NK-92 (cell line): ENCODE measurements around the gene RUNX3.
"Not testable (repeated sequence)": the region's sequence is repeated elsewhere in the genome, so short reads cannot be mapped to it uniquely, and the experiment has no call there.

Source experiments
- DNase-seq: peaks from one replicate; lab custom pipeline; 2025; ENCODE audit not compliant: unreplicated experiment; lab: John Stamatoyannopoulos, UW

The RUNX3 gene

DNA sequence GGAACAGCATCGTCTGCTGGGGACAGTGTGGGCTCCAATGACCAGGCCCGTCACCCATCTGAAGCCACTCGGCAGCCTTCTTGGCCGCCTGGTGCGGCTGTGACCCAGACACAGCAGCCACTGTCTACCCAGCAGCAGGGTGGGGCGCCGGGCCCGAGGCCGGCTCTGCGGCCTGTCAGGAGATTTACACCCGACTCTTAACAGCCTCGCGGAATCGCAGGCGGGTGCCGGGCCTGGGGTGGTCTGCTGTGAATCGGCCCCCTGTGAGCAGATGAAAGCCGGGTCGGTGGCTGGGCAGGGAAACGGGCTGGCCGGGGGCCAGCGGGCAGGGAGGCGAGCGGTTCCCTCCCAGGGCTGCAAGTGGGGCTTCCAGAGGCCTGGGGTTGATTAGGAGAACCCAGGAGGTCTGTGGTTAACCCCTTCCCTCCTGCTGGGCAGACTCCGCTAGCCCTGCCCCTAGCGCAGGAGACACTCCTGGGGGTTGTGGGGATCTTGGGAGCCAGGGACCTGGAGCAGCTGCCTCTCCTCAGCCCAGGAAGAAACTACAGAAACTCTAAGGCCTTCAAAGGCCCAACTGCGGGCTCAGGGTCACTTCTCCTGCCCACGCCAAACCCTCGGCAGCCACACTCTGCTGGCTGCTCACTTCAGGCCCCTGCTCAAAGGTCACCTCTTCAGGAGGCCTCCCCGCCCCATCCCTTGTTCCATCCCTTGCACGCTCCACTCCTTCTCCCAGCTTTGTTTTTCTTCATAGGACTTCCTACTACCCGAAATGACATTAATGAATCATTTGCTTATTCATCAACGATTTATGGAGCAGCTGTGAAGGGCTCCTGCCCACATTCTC, 15.6 kb downstream of the RUNX3 start:
- no peak for DNase-seq

DNA sequence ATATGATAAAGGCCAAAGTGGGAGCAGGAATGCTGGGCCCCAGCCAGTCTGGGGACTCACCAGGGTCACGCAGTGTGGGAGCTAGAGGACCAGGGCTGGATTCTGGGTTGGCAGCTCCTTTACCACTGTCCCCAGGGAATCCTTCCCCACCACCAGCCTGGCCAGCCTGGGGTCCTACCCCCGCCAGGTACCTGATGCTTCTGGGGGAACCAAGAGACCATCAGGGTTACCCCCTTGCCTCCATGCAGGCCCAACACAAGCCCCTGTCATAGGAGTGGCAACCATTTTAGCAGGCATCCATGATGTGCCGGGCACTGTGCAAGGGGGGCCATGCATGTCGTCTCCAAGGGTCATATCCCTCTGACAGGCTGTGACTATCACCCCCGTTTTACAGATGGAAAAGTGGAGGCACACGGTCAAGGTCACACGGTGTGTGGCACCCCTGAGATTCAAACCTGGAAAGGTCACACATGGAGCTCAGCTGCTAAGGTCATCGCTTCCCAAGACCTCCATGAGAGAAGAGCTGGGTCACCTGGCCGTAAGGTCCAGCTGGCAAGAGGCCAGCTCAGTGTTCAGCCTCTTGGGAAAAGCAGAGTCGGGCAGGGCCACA, 16.4 kb downstream of the RUNX3 start:
- no peak for DNase-seq

DNA sequence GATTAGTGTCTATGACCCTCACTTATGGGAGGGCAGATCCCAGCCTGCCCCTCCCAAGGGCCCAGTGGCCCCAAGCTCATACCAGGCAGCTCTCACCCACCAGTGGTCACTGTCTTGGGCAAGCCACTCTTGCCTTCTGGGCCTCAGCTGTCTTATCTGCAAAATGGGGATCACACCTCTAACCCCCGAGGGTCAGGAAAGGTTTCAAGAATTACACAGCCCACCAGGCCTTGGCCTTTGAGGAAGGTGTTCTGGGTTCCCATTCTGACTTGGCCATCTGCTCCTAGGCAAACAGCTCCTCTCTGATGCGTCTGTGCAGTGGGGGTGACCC, 16.8 kb downstream of the RUNX3 start:
- no peak for DNase-seq

DNA sequence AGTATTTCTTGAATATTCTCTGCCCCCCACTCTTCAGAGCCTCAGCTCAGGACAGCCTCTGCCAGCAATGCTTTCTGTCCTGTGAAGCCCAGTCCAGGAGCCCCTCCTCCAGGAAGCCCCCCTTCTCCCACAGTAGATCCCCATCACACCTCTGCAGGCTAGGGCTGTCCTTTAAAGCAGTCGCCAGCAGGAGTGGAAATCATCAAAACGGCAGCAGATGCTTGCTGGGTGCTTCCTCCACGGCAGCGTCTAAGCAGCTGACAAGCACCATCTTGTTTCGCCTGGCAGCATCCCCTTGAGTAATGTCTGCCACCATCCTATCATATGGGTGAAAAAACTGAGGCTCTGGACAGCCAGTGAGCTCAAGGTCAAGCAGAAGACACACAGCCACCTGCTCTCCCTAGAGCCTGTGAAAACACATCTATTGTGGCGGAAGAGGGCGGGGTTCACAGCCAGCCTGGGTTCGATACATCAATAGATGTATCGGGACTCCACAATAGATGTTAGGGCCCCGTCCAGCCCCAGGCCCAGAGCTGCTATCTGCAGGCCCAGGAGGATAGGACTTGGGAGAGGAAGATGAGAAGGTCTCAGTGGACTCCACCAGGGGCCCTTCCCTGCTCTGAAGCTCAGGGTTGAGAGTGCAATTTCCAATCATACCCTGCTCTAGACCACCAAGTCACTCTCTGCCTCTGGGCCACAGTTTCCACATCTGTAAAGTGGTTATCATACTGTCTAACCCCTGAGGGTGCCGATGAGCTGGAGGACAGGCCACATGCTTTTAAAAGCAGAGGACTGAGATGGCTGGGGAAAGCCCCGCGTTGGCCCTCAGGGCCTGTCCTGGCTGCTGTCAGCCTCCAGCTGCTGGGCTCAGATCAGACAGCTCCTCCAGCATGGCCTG, 17.5 kb downstream of the RUNX3 start:
- no peak for DNase-seq

DNA sequence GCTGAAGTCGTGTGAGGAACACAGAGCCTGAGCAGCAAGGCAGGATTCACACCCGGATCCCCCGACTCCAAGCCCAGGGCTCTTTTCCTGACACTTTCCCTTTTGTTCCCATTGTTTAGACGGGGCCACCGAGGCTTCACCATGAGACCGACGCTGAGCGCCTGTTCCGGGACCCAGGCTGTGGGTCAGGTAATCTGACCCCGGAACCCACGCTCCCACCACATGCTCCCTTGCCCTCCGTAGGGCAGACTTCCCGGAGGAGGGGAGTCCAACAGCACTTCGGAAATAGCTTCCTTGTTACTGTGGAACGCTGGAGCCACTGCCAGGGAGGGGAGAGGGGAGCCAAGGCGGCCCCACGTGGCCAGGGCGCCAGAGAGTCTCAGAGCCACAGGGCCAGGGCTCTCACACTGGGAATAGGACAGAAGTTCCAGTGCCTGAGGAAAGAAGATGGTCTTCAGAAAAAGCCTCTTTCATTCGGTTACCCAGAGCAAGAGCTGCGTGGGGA, 18.4 kb downstream of the RUNX3 start:
- no peak for DNase-seq

DNA sequence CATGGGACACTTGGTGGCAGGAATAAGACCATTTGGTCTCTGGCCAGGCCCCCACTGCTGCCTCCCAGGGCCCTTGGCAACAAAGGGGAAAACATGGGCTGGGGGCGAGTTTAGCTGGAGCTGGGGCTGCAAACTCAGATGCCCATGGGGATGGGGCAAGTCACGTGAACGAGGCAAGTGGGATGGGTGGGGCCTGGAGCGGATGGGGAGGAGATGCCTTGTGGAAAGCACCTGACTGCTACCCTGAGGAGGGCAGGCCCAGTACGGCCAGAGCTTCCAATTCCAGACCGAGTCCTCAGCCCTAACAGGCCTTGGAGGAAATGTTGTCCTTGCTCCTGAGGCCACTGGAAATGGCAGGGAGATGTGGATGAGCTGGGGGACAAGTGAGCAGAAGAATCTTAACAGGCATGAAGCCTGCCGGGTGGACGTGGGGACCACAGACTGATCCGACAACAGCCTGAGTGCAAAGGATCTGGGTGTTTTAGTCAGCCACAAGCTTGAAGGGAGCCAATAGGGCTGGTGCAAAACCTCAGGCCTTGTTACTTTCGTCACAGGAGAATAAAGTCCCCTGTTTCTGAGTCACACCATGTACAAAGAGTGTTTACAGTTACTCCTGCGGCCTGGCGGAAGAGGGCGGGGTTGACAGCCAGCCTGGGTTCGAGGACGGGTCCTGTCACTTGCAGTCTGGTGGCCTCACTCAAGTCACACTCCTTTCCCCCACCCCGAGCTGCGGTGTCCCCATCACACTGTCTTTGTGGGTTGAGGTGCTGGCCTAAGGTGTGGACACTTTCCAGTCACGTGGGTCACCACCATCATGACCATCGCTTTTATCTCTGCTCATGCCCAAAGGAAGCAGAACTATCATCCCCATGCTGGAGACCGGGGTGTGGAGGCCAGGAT, 19.1 kb downstream of the RUNX3 start:
- DNase-seq, result peak; percentile 39

DNA sequence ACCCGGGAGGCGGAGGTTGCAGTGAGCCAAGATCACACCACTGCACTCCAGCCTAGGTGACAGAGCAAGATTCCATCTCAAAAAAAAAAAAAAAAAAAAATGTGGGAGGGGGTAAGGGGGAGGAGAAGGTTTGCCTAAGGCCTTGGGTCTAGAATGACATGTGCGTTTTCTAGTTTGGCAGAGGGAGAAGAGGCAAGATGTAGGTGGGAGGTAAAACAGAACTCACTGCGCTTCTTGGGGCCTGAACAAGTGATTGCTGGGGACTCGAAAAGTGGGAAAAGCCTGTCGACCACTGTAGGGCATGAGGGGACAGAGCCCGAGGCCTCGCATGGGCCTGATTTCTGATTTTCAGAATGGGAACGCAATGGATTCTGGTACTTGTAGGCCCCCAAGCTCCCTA, 19.9 kb downstream of the RUNX3 start:
- no peak for DNase-seq

DNA sequence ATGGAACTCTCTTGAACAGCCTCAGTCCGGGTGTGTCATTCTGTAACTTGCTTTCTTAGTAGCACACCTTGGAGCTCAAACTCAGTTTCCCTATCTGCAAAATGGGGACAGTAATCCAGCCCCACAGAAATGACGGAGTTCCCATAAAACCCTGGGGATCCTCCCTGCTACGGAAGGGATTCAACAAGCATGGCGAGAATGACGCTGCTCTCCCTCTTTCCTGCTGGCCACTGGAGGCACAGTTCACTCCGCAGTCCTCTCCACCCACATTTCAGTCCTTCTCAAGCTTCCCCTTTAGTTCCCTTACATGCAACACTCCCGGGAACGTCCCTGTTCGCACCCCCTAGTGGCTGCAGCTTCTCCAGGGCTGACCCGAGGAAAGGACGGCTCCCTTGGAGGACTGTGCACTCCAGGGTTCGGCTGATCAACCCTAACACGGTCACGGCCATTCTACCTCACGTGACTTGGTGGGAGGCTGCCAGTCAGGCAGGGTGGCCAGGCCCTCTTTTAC, 20.6 kb downstream of the RUNX3 start:
- no peak for DNase-seq

DNA sequence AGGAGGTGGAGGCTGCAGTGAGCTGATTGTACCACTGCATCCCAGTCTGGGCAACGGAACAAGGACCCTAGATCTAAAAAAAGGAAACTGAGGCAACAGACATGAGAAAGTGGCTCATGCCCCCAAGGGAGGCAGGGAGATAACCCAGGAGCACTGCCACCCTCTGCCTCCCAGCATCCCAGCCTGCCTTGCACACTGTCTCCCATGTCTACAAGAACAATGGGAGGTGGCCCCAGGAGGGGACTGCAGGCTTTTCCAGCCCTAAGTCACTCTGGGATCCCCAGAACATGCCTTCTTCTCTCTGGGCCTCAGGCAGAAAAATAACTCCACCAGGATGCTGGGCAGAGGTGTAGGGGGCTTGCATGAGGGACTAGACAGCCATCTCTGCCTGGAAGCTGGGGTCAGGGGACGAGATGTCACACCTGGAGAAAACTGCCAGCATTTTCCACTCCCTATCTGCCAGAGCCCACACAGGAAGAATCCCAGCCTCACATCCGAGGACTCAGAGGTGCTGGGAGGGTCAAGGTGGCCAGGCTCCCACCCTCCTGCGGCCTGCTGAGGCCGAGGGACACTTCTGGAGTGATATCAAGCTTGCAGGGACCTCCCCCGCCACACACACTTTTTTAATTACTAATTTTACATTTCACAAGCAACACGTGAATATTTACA, 21.4 kb downstream of the RUNX3 start:
- DNase-seq, result no peak

DNA sequence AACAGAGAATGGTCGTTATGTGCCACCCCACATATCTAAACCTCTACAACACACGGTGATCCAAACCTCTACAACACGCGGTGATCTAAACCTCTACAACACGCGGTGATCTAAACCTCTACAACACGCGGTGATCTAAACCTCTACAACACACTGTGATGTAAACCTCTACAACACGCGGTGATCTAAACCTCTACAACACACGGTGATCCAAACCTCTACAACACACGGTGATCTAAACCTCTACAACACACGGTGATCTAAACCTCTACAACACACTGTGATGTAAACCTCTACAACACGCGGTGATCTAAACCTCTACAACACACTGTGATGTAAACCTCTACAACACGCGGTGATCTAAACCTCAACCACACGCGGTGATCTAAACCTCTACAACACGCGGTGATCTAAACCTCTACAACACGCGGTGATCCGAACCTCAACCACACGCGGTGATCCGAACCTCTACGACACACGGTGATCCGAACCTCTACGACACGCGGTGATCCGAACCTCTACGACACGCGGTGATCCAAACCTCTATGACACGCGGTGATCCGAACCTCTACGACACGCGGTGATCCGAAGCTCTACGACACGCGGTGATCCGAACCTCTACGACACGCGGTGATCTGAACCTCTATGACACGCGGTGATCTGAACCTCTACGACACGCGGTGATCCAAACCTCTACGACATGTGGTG, 22.3 kb downstream of the RUNX3 start:
- DNase-seq, result not testable (repeated sequence)

DNA sequence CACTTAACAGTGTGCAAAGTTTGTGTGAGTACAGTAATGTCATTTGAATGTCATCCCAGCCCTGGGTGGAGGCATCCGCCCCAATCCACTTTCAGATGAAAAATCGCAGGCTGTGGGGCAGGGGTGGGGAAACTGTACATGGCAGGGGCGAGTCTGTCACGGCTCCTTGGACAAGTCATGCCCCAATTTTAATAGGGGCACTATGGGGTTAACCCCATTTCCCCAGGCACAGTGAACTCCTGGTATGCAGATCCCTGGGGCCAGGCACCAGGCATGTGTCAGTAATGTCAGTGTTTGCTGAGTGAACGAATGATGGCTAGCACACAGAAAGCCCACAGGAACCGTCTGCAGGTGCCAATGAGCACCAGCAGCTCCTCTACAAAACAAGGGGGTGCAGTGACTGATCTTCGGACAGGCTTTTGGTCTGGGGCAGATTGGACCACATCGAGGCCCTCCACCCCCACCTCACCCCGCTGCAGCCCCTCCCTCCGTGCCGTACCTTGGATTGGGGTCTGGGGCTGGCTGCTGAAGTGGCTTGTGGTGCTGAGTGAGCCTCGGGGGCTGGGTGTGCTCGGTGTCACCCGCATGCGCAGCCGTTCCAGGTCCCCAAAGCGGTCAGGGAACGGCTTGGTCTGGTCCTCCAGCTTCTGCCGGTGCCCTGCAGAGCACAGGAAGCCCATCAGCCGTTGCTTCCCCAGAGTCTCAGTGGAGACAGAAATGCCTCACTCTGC, 23.2 kb downstream of the RUNX3 start:
- no peak for DNase-seq

DNA sequence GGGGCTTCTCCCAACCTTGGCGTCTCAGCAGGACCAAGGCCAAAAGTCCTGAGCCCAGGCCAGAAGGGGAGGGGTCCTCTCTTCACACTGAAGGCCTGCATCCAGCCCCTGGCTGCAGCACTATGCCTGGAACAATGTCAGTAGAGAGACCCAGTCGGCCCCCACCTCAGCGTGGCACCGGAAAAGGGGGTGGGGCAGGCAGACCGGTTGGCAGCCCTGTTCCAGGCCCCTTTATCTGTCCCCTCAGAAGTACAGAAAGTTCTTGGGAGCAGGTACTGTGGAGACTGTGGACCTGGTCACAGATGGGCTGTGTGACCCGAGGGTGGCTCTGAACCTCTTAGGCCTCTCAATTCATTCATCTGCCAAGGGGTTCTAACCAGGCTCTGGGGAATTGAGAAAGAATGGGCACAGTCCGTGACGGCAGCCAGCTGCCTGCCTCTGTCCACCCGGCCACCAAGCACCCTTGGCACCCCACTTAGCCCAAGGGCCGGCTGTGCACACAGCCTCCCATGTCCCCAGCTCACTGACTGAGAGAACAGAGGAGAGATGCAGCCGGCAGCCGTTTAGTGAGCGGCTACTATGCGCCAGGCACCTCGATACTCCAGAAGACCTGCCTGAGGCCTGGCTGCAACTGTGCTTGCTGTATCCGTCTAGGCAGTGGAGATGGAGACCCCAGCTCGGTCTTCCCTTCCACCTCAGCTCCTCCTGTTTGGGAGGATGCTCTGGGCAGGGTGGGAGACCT, 23.9 kb downstream of the RUNX3 start:
- no peak for DNase-seq

DNA sequence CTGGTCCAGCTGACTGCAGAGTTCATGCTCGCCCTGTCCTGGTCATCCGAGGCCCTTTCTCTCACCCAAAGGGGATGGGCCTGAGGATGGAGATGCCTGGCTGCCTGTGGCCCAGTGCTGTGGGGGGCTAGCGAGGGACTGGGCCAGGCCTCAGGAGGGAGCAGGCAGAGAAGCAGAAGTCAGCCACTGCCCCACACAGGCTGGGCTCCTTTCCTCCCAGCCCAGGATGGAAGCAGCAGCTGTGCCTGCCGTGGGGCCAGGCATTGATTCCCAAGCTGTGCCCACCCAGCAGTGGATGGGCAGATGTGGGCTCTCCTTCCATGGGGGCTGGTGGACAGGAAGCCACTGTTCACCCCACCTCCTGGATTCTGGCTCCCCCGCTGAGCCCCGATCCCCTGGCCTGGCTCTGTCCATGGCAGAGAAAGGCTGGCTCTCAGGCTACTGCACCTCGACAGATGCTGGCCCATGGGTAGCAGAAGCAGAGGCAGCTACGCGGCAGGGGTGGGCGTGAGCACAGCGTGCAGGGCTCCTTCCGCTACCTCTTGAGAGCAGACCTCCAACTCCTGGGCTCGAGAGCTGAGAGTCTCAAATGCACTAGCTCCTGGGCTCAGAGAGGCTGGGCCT, 24.6 kb downstream of the RUNX3 start:
- DNase-seq, result no peak

DNA sequence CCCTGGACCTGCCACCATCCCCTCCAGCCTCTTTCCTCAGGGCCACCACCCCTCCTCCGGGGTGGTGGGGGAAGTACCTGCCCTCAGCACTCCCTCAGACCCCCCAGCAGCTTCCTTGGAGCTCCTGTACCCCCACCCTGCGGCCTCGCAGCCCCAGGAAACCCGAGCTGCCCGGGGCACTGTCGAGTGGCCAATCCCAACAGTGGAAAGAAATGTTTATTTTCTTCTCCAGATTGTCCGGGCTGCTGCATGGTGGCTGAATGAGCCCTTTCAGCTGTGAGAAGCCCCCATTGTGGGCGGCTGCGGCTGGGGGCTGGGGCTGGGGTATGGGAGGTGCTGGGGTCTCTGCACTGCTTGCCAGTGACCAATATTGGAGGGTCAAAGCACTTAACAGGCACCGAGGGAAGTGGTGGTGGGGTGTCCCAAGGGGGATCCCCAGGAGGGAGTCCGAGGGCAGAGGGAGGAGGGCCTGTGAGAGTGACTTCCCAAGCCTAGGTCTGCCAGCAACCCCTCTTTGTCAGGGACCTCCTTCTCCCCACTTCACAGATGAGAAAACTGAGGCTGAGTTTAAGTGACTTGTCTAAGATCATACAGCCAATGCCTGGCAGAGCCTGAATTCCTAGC, 25.2 kb downstream of the RUNX3 start:
- no peak for DNase-seq

DNA sequence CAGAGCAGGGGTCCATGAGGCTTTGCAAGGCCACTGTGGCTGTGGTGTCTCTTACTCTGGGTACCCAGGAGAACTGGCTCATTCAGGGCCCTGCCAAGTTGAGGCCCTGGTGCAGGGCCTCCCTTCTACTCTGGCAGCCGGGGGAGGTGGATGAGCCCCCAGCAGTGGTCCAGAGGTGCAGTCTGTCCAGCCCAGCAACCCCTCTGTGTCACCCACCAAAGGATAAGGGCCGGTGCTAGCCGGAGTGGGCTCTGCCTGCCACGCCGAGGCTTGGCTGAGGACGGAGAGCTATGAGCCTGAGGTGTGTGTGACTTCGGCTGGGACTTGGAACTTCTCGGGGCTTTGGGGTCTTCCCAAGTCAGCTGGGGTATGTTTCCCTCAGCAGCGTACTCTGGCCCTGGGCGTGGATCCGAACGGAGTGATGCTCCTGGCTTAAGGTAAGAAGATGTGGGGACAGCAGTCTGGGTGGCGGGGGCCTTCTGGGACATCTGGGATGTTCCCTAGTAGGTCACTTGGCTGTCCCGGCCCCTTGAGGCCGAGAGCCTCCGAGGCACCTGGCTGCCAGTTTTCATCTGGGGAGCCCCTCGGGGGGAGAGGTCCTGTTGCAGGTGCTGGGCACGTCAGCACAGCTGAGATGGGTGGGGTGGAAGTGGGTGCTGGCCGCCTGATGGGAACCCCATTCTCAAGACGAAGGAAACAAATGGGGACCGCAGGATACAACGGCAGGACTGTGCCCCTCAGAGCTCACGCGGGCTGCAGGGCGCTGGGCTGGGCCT, 25.9 kb downstream of the RUNX3 start:
- DNase-seq, result no peak

DNA sequence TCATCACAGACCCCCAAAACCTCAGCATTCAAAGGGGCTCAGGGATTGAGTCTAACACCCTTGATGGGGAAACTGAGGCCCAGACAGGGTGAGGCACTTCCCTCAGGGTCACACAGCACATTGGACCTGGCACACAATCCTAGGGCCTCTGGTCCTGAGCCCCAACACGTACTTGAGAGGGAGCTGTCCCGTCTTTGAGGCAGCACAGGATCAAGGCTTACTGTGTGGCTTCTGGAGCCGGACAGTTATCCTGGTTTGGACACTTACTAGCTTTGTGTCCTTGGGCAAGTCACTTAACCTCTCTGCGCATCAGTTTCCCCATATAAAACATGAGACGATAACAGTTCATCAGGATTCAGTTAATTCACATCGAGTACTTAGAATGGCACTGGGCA, 26.5 kb downstream of the RUNX3 start:
- no peak for DNase-seq
